Measurements from ENCODE around the gene ZNF155. TPM values are rescaled to one million over a fixed set of nuclear protein-coding genes. Genes with fewer than 3 reads are reported as not detected.

ZNF155 gene
- total RNA-seq, result 6.6 to 9.9 TPM (median 9.3 TPM) in 3 replicates
- long read RNA-seq, partial matches to known transcripts, result 0 of 6 reads
- long read RNA-seq, other reads (novel, unspliced or antisense), result 2 of 6 reads

GRCh38 chr19:43983912-43984686, at the start of gene ZNF155:
ZNF155 (plus strand) TSS chr19:43984188; CDS start chr19:43988544, 4,356 bp downstream.
- DNase-seq (ENCODE audit: low spot score), result no peak
- peaks cover 12% of the 10 kb centered on the region for H3K36me3 Mint-ChIP-seq (ENCODE audit: low read depth)
- peaks cover 24% of the 10 kb centered on the region for H3K9me3 Mint-ChIP-seq (ENCODE audit: low read depth)
- no peak for TF ChIP-seq CTCF (IDR thresholded peaks at IDR 0.05)
- no peaks in the 10 kb centered on the region for H3K27me3 Mint-ChIP-seq (ENCODE audit: low read depth)
- H3K4me1 Mint-ChIP-seq (ENCODE audit: low read depth), result peaks cover 13% of the 10 kb centered on the region
- peak within 1 kb of the TSS; percentile 99 for H3K4me3 Mint-ChIP-seq (ENCODE audit: unreplicated experiment)
- peak within 1 kb of the TSS; percentile 99 for H3K27ac Mint-ChIP-seq (ENCODE audit: unreplicated experiment)

DNA sequence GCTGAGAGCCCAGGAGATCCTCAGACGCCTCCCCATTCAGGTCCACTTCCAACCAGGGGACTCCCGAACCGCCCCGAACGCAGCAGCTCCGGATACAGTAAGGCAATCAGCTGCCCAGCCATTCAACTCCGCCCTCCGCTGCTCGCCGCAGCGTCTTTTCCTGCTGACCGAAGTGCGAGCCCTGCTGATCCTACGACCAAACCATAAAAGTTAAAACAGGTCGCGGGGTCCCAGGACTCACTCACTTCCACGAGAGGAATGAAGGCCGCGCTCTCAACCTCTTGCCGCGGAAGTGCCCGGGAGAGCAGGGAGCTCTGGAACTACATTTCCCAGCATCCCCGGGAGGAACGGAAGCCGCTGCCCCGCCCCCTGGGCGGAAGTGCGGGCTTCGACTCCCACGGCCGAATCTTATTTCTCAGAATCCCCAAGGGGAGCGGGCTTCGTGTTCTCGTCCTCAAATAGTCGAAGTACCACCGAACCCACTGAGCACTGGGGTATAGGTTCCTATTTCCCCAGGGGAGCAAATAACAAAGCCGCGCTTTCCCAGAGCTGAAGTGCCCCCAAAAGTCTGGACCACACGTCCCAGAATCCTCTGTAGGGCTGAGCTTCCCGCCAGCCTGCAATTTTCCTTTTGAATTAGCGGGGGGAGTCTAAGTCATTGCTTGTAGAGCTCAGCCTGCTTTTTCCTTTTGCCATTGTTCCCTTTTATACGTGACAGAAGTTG, 48.8 kb upstream of the ZNF155 start, which contains the start of gene ZNF45:
Gene ZNF45, minus strand, starts transcription at position 298 of the 724 bp plus-strand sequence. CDS start 13,097 bp downstream, outside the sequence.
- peaks cover 17% of the 10 kb centered on the region for H3K4me1 Mint-ChIP-seq (ENCODE audit: low read depth)
- peaks cover 5% of the 10 kb centered on the region for H3K9me3 Mint-ChIP-seq (ENCODE audit: low read depth)
- DNase-seq (ENCODE audit: low spot score), result peak; percentile 95
- no peaks in the 10 kb centered on the region for H3K27me3 Mint-ChIP-seq (ENCODE audit: low read depth)
- peaks cover 16% of the 10 kb centered on the region for H3K36me3 Mint-ChIP-seq (ENCODE audit: low read depth)
- peak within 1 kb of the TSS; percentile 92 for H3K4me3 Mint-ChIP-seq (ENCODE audit: unreplicated experiment)
- H3K27ac Mint-ChIP-seq (ENCODE audit: unreplicated experiment), result peak within 1 kb of the TSS; percentile 95
- peak; percentile 20 for TF ChIP-seq CTCF (IDR thresholded peaks at IDR 0.05)

DNA sequence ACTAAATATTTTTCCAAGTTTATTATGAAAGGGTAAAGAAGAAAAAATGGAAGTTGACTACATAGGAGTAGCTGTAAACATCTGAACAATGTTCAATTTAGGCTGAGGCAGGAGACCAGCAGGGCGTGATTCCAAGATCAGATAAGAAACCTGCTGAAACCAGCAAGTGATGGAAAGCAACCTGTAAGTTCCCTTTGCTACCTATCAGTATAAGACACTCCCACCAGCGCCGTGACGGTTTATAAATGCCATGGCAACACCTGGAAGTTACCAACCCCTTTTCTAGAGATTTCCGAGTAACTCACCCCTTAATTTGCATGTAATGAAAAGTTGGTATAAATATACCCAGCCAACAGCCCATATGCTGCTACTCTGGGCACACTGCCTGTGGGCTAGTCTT, 47.8 kb upstream of the ZNF155 start:
- H3K27ac Mint-ChIP-seq (ENCODE audit: unreplicated experiment), result no peak overlapping the region
- H3K9me3 Mint-ChIP-seq (ENCODE audit: low read depth), result peaks cover 5% of the 10 kb centered on the region
- H3K4me3 Mint-ChIP-seq (ENCODE audit: unreplicated experiment), result no peak overlapping the region
- H3K36me3 Mint-ChIP-seq (ENCODE audit: low read depth), result peaks cover 11% of the 10 kb centered on the region
- no peak for DNase-seq (ENCODE audit: low spot score)
- peaks cover 17% of the 10 kb centered on the region for H3K4me1 Mint-ChIP-seq (ENCODE audit: low read depth)
- H3K27me3 Mint-ChIP-seq (ENCODE audit: low read depth), result peaks cover under 1% of the 10 kb centered on the region
- no peak for TF ChIP-seq CTCF (IDR thresholded peaks at IDR 0.05)

DNA sequence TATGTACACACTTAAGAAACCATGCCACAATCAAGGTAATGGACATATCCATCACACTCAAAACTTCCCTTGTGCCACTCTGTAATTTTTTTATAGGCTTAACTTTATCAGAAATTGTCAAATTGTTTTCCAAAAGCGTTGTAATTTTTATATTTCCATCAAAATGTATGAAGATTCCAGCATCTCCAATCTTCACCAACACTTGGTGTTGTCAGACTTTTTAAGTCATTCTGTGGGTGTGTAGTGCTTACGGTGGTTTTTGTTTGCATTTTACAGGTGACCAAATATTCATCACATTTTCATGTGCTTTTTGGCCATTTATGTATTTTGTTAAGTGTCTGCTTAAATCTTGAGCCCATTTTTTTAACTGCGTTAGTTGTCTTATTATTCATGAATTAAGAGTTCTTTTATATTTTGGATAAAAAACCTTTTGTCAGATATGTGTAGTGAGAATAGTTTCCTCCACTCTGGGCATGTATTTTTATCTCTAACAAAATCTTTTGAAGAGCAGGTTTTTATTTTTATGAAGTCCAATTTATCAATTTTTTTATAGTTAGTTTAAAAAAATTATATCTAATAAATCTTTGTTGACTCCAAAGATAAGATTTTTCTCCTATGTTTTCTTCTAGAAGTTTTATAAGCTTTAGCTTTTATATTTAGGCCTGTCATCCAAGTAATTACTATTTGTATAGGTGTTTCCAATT, 44.3 kb upstream of the ZNF155 start:
- peaks cover 20% of the 10 kb centered on the region for H3K27me3 Mint-ChIP-seq (ENCODE audit: low read depth)

More for the DNA sequence above, 44.3 kb upstream of the ZNF155 start:
- Mint-ChIP-seq H3K4me3 (ENCODE audit: unreplicated experiment) (no peak overlapping the region), H3K9me3 (ENCODE audit: low read depth) (peaks cover 11% of the 10 kb centered on the region), H3K27ac (ENCODE audit: unreplicated experiment) (no peak overlapping the region), H3K36me3 (ENCODE audit: low read depth) (no peaks in the 10 kb centered on the region), H3K4me1 (ENCODE audit: low read depth) (peaks cover 5% of the 10 kb centered on the region)
- DNase-seq (ENCODE audit: low spot score), result no peak
- no peak for TF ChIP-seq CTCF (IDR thresholded peaks at IDR 0.05)

Measured in chondrocyte (in vitro differentiated cells).